Endothelial cell of umbilical vein (primary cell): Measurements from ENCODE around the gene SLC25A13.

Experiments
- EZH2 ChIP-seq: IDR thresholded peaks from 2 replicates; pipeline ENCODE4 v1.6.1; 2012; ENCODE audit warnings: borderline replicate concordance, low read depth, mild to moderate bottlenecking, moderate library complexity, low read length, inconsistent platforms; ENCODE audit not compliant: severe bottlenecking
- FOS ChIP-seq: IDR thresholded peaks from 2 replicates; pipeline ENCODE4 v1.6.1; 2011; ENCODE audit warnings: mild to moderate bottlenecking, low read length, moderate library complexity, borderline replicate concordance; ENCODE audit not compliant: insufficient read depth
- JUN ChIP-seq: IDR thresholded peaks from 2 replicates; pipeline ENCODE4 v1.6.1; 2011; ENCODE audit warnings: borderline replicate concordance, low read depth; ENCODE audit not compliant: insufficient read length, insufficient read depth
- POLR2A ChIP-seq: IDR thresholded peaks from 2 replicates; pipeline ENCODE4 v1.6.1; 2012; ENCODE audit warnings: low read depth, mild to moderate bottlenecking, control low read depth, low read length
- POLR2AphosphoS5 ChIP-seq: IDR thresholded peaks from 2 replicates; pipeline ENCODE4 v1.6.1; 2012; ENCODE audit warnings: low read depth, mild to moderate bottlenecking, control low read depth, low read length, moderate library complexity; ENCODE audit not compliant: insufficient read depth
- TF ChIP-seq, protein P1 (sequence below), 2 donors: IDR thresholded peaks; 1 replicate in 1 of 2; 2 replicates in 1 of 2; pipeline ENCODE4 v1.5.1; 2011; ENCODE audit warnings: low read length in 2 of 2, mild to moderate bottlenecking in 2 of 2, moderate library complexity in 2 of 2, control low read depth in 1 of 2, inconsistent platforms in 1 of 2, low read depth in 1 of 2; ENCODE audit not compliant: insufficient read depth in 1 of 2; ENCODE audit errors: extremely low read depth in 1 of 2
- TF ChIP-seq, protein P2 (sequence below): IDR thresholded peaks from 2 replicates; pipeline ENCODE4 v1.6.1; 2011; ENCODE audit not compliant: insufficient read depth, insufficient read length

DNA sequence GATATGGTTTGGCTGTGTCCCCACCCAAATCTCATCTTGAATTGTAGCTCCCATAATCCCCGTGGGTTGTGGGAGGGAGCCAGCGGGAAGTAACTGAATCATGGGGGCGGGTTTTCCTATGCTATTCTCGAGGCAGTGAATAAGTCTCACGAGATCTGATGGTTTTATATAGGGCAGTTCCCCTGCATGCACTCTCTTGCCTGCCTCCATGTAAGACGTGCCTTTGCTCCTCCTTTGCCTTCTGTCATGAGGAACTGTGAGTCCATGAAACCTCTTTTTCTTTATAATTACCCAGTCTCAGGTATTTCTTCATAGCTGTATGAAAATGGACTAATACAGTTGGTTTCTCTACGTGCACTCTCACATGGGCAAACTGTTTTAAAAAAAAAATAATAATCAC is 207.7 kb downstream of the SLC25A13 start:
- TF ChIP-seq, protein P1, sequence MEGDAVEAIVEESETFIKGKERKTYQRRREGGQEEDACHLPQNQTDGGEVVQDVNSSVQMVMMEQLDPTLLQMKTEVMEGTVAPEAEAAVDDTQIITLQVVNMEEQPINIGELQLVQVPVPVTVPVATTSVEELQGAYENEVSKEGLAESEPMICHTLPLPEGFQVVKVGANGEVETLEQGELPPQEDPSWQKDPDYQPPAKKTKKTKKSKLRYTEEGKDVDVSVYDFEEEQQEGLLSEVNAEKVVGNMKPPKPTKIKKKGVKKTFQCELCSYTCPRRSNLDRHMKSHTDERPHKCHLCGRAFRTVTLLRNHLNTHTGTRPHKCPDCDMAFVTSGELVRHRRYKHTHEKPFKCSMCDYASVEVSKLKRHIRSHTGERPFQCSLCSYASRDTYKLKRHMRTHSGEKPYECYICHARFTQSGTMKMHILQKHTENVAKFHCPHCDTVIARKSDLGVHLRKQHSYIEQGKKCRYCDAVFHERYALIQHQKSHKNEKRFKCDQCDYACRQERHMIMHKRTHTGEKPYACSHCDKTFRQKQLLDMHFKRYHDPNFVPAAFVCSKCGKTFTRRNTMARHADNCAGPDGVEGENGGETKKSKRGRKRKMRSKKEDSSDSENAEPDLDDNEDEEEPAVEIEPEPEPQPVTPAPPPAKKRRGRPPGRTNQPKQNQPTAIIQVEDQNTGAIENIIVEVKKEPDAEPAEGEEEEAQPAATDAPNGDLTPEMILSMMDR (IDR thresholded peaks at IDR 0.05; ENCODE audit: extremely low read depth in 1 of 2, insufficient read depth in 1 of 2, low read depth in 1 of 2, low read length in 2 of 2): no peak
- TF ChIP-seq POLR2AphosphoS5: no peak
- no peak for TF ChIP-seq JUN
- TF ChIP-seq EZH2: no peak
- TF ChIP-seq FOS: no peak
- no peak for TF ChIP-seq POLR2A
- TF ChIP-seq, protein P2, sequence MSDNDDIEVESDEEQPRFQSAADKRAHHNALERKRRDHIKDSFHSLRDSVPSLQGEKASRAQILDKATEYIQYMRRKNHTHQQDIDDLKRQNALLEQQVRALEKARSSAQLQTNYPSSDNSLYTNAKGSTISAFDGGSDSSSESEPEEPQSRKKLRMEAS: no peak
